DMS114 treated with DMSO at 0.1 percent for 48 hours (cell line): ENCODE measurements around the gene TBC1D22B.
"Not testable (repeated sequence)": the region's sequence is repeated elsewhere in the genome, so short reads cannot be mapped to it uniquely, and the experiment has no call there.

Experiments used
- DNase-seq: peaks from one replicate; lab custom pipeline; 2025; ENCODE audit not compliant: unreplicated experiment; lab: John Stamatoyannopoulos, UW

TBC1D22B gene

GRCh38 chr6:37265860-37266259, 8.3 kb downstream of the TBC1D22B start:
- DNase-seq = no peak

GRCh38 chr6:37269105-37269504, 11.5 kb downstream of the TBC1D22B start:
- no peak for DNase-seq

- no peak for DNase-seq
Observed at GRCh38 chr6:37272834-37273566, 15.4 kb downstream of the TBC1D22B start.

- DNase-seq = no peak
Observed at GRCh38 chr6:37273690-37274089, 16.1 kb downstream of the TBC1D22B start.

GRCh38 chr6:37275350-37275749, 17.8 kb downstream of the TBC1D22B start:
- DNase-seq = no peak

- no peak for DNase-seq
Observed at GRCh38 chr6:37277001-37277409, 19.4 kb downstream of the TBC1D22B start.

GRCh38 chr6:37279366-37280134, 22.0 kb downstream of the TBC1D22B start:
- DNase-seq = no peak

- no peak for DNase-seq
Observed at GRCh38 chr6:37280162-37280887, 22.8 kb downstream of the TBC1D22B start.

- no peak for DNase-seq
Observed at GRCh38 chr6:37282371-37282770, 24.8 kb downstream of the TBC1D22B start.

GRCh38 chr6:37283268-37283667, 25.7 kb downstream of the TBC1D22B start:
- no peak for DNase-seq

GRCh38 chr6:37283671-37284151, 26.1 kb downstream of the TBC1D22B start:
- DNase-seq = no peak

GRCh38 chr6:37284781-37285180, 27.2 kb downstream of the TBC1D22B start:
- no peak for DNase-seq

- DNase-seq = no peak
Observed at GRCh38 chr6:37285861-37286311, 28.3 kb downstream of the TBC1D22B start.

- DNase-seq = no peak
Observed at GRCh38 chr6:37287519-37288157, 30.1 kb downstream of the TBC1D22B start.

- no peak for DNase-seq
Observed at GRCh38 chr6:37288247-37288646, 30.7 kb downstream of the TBC1D22B start.

- DNase-seq = no peak
Observed at GRCh38 chr6:37289931-37290330, 32.4 kb downstream of the TBC1D22B start.

- no peak for DNase-seq
Observed at GRCh38 chr6:37293426-37293825, 35.9 kb downstream of the TBC1D22B start.

GRCh38 chr6:37297637-37298036, 40.1 kb downstream of the TBC1D22B start:
- DNase-seq = not testable (repeated sequence)

GRCh38 chr6:37298958-37299357, 41.4 kb downstream of the TBC1D22B start:
- DNase-seq = no peak

GRCh38 chr6:37299990-37300389, 42.4 kb downstream of the TBC1D22B start:
- DNase-seq = no peak

GRCh38 chr6:37302086-37302686, 44.6 kb downstream of the TBC1D22B start:
- DNase-seq = no peak
